Mucosa of gallbladder (tissue), 1 donor: ENCODE measurements around the gene TAF5L. TPM values are rescaled to one million over a fixed set of nuclear protein-coding genes. Genes with fewer than 3 reads are reported as not detected.
"Not testable (repeated sequence)": the region's sequence is repeated elsewhere in the genome, so short reads cannot be mapped to it uniquely, and the experiment has no call there.

ENCODE experiments used
- DNase-seq: peaks from one replicate; pipeline ENCODE4 v3.0.0-alpha.2; 2020; ENCODE audit warnings: low spot score
- total RNA-seq: library from RNA; stranded (reverse); gene quantifications from one replicate; pipeline ENCODE4 v1.2.1, GENCODE V29; 2021
- donor health status: DM: no; HTN: no; CAD: no.

The TAF5L gene
- total RNA-seq, 1 donor from 2014 or later = 21.5 TPM

DNA sequence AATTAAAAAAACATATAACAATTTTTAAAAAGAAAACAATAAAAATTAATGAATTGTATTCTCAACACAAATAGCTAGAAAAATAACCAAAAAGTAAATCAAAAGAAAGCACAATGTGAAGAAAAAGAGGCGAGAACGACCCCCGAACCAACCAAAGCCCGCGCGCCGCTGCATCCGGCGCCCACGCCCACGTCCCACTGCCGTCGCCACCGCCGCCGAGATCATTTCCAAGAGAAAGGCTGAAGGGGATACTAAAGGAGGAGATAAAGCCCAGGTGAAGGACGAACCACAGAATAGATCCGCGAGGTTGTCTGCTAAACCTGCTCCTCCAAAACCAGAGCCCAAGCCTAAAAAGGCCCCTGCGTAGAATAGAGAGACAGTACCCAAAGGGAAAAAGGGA lies 55.6 kb downstream of the TAF5L start:
- DNase-seq = no peak

DNA sequence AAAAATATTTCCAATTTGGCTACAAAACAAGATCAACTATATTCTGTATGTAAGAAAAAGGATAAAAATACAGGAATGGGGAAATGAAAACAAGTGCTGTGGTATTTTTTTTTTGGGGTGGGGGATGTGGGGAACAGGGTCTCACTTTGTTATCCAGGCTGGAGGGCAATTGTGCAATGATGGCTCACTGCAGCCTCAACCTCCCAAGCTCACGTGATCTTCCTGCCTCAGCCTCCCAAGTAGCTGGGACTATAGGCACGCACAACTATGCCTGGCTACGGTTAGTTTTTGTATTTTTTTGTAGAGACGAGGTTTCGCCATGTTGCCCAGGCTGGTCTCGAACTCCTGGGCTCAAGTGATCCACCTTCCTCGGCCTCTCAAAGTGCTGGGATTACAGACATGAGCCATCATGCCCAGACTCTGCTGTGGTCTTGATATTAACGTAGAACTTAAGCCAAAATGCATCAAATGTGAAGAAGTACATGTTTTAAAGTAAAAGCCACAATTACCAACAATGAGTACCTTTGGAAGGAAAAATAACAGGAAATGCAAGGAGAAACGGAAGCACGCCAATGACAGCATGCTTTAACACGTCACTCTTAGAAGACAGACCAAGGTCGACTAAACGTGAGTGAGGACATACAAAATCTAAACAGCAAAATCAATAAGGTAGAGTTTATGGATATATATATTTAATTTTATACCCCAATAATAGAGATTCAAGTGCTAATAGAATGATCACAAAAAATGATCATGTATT lies 58.6 kb downstream of the TAF5L start:
- DNase-seq = no peak

DNA sequence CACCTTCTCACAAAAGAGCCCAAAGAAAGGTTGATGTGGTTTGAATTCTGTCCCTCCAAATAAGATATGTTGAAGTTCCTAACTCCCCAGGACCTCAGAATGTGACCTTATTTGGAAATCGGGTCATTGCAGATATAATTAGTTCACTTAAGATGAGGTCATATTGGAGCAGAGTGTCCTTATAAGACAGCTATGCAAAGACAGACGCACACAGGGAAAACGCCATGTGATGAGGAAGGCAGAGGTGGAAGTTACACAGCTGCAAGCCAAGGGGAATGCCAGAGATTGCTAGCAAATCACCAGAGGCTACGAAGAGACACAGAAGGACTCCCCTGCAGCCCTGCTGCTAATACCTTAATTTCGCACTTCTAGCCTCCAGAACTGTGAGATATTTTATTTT lies 62.2 kb downstream of the TAF5L start:
- DNase-seq = peak; percentile 24

DNA sequence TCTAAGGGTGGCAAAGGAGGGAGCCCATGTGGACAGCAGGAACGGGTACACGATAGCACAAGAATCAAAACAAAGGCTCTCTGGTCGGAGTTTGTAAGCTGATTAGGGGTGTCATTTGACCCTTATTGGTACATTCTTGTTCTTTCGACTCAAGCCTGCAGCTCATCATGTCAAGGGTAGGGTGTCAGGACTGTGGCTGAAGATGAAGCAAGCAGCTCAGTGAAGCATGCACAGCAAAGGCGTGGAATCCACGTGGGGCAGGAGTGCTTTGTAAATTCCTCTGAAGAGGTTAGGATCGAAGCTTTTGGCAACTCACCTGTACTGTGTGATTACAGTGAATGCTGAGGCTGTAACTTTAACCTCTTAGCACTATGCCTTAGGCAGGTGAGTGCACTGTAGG lies 62.7 kb downstream of the TAF5L start:
- DNase-seq = no peak

DNA sequence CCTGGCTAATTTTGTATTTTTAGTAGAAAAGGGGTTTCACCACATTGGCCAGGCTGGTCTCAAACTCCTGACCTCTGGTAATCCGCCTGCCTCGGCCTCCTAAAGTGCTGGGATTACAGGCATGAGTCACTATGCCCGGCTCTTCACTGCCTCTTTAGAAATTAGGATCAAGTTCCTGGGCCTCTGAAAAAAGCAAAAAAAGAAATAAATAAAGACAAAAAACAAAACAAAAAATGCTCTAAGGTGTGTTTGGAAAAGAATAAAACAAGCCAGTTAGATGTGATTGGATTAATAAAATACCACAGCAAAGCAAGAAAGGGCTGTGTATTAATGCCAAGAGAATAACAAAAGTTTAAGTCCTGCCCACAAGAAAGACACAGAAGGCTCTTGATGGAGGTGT lies 63.2 kb downstream of the TAF5L start:
- DNase-seq = no peak

DNA sequence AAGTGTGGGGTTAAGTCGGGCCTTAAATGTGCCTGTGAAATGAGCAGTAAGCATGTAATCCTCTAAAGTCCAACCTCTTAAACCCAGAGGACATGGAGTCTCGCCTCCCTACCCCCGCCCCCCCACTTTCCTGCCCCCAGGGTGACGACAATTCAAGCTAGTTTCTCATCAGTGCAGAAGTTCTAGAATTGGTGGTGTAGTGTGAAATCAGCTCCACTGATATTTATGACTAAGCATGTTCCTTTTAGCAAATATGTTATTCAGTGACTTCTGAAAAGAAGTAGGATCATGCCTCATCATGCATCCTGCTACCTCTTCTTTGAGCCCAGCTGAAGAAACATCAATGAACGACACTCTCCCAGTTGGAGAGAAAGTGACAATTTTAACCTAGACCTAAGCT lies 64.8 kb downstream of the TAF5L start:
- DNase-seq = no peak

DNA sequence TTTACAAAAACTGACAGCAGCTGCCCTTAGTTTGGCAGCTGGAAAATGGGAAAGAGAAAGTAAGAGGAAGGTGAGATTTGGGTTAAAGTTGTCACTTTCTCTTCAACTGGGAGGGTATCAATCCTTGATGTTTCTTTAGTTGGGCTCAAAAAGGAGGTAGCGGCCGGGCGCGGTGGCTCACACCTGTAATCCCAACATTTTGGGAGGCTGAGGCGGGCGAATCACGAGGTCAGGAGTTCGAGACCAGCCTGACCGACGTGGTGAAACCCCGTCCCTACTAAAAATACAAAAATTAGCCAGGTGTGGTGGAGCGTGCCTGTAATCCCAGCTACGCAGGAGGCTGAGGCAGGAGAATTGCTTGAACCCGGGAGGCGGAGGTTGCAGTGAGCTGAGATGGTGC lies 65.8 kb downstream of the TAF5L start:
- DNase-seq = not testable (repeated sequence)

DNA sequence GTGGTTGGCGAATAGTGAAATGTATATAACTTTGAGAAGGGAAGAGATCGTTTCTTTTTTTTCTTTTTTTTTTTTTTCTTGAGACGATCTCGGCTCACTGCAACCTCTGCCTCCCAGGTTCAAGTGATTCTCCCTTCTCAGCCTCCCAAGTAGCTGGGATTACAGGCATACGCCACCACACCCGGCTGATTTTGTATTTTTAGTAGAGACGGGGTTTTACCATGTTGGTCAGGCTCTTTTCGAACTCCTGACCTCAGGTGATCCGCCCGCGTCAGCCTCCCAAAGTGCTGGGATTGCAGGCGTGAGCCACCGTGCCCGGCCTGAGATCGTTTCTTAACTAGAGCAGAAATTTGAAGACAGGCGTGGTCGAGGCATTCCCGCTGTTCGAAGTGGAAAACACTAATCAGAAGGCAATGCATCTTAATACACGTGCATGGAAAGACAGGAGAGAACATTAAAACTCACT lies 66.6 kb downstream of the TAF5L start:
- not testable (repeated sequence) for DNase-seq

DNA sequence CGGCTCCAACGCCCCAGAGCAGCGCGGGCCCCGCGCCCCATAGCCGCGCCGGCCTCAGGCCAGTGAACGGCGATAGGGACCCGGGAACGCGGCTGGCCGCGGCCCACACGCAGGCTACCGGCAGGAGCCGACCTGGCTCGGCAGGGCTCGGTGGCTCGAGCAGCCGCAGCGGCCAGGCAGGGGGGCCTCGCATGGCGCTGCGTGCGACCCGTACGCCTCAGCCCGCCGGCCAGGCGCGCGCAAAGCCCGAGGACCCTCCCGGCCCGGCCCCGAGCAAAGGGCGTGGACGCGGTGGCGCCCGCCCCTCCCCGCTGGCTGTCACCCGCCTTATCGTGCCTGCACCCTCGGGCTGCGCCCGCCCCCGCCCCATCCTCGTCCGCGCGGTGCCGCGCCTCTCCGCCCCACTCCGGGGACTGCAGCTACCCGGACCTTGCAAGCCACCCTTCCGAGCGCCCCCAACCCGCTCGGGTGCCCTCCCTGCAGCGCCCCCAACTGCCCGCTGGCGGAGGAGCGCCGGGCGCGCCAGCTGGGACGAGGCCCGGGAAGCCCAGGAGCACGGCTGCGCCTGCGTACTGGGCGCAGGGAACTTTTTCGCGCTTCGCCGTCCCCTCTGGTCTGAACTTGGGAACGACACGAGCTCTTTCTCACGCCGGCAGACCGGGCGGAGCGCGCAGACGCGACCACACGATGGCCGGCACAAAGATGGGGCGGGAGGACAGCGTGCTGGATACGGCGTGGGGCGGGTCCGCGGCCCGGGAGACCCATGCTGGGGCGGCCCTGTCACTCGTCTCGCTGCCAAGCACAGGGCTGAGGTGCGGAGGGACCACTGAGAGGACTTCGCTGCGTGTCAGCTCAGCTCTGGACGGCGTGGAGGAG lies 67.2 kb downstream of the TAF5L start, which contains the start of gene ABCB10:
TSS of gene ABCB10 (minus strand) at position 248 of the 876 bp plus-strand sequence. CDS start at position 193, 55 bp downstream.
- DNase-seq = peak; percentile 97

DNA sequence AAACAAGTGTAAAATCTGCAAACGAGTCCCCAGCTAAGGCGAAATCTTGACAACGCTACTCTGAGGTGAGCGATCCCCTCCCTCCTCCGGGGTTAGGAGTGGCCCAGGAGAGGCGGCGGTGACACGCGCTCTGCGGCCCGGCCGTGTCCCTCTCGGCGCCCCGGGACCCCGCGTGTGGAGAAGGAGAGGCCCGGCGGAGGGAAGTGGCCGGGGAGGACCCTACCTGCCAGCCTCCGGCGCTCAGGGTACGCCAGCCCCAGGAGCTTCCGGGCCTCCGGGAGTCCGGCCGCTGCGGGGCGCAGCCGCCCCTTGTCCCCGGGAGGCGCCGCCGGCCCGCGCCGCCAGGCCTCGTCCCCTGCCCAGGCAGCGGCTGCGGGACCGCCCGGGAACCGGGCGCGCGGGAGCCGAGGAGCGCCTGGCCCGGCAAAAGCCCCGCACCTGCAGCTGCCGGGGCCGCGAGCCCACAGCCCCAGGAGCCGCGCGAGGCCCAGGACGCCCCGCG lies 68.0 kb downstream of the TAF5L start:
- peak; percentile 12 for DNase-seq

DNA sequence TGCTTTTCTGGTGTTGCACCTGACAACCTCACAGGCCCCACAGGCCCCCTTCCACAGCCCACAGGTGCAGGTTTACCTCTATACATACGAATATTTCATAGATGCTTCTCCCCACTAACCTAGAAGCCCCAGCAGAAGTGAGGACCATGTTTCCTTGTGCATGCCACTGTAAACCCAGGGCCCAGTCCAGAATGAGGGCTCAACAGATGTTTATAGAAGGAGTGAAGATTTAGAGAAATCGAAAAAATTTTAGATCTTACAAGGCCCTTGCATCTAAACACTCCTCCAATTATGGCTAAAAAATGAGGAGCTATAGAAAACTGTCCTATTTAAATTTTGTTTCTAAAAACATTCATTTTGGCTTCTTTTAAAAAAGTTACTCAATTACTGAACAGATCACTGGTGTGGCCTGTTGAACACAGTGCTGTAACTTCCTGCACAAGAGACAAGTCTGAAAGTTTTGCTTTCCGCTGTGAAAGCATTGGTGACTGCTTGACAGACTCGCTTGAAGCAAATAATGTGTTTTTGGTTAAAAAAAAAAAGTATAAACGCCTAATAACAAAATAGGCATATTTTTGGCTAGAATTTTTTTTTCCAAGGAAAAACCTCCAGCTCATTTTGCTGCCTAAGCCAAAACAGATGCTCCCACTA lies 68.6 kb downstream of the TAF5L start:
- no peak for DNase-seq

DNA sequence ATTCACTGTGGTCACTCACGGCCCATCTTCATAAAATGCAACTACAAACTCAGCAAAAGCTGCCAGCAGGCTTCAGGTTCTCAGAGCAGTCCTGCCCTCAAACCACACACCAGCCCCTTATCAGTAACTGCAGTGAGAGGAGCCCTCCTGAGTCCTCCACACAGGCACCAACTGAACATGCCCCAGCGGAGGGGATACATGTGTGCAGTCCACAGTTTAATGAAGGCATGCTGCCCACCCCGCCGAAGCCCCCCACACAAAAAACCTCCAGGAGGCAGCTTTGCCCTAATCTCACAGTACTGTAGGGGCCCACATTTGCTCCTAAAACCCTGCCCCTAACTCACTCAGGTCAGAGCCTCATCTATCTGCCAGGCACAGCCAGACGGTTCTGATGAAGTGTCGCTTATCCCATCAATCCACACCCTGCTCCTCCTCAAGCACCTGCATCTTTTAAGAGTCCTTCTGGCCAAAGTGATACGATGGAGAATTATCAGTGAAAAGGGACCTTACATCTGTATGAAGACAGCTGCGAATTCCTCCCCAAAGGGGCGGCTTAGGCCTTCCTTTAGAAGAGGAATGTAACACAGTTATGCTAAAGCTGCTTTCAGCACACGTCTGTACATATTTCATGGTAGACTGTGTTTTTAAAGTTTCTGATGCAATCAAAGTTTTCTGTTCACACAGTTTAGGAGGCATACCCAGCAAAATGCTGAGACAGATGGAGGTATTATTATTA lies 70.9 kb downstream of the TAF5L start:
- no peak for DNase-seq

DNA sequence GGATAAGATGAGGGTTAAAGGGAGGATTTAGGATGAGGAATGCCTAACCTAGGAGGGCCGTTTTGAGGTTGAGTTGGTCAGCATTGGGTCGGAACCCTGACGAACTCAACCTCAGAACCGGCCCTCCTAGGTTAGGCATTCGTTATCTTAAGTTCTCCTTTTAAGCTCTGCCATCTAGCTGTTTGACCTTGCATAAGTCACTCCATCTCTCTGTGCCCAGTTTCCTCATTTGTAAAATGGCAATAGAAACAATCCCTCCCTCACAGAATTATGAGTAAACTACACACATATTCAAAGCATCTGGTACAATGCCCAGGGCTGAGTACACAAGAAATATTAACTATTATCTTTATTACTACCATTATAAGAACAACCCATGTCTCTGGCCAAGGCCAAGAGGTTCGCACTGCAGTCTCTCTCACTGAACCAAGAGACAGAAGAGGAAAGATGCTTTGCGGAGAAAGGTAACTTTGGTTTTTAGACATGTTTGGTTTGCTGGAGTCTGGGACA lies 72.2 kb downstream of the TAF5L start:
- DNase-seq = no peak

DNA sequence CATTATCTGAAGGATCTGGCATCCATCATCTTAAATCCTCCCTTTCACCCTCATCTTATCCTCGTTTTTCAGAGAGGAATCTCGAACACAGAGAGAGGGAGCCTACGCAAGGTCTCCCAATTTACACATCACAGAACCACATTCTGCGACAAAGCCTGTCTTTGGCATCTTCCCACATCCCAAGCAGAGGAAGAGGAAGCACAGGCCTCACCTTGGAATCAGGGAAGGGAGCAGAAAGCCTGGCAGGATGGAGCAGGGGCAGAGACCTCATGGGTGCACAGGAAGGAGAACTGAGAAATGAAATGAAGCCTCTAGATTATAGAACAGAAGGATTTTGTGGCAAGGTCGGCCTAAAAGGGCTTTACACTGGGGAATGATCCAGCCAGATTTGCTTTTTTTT lies 73.2 kb downstream of the TAF5L start:
- DNase-seq = no peak

DNA sequence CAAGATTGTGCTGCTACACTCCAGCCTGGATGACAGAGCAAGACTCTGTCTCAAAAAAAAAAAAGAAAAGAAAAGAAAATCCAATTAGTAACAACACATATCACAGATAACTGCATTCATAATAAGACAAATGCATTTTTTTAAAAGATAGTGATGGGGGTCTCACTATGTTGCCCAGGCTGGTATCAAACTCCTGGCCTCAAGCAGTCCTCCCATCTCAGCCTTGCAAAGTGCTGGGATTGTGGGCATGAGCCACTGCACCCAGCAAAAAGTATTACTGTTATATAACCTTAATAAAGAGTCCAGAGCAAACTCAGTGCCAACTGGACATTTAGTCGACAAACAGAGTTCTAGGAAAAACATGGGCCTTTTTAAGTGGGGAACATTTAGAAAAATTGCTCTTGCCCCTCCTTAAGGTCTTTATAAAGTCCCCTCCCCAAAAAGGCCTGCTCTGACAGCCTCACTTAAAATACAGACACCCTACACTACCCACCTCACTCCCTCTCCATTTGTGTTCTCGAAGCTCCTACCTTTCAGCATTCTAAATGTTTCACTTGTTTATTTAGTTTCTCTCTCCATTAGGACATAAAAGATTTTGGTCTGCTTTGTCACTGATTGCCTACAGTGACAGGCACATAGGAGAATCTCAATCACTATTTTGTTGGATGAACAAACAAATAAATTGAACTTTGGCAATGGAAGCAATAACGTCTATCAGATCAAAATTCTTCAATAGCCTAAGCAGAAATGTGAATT lies 74.9 kb downstream of the TAF5L start:
- DNase-seq = no peak

DNA sequence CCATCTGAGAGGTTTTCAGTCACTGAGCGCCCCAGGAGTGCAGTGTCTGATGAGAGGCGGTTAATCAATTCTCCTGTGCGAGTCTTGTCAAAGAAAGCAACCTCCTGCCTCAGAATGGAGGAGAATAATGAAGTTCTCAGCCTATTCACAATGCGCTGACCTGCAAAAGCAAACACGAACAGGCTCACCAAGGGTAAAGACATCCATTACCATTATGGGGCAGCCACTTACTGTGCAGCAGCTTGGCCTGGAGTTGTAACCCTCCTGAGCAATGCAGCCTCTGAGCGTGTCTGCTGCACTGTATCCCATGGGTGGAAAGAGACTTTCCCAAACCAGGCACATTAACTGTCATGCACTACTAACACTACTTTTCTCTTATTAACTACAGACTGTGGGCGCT lies 78.4 kb downstream of the TAF5L start:
- no peak for DNase-seq

DNA sequence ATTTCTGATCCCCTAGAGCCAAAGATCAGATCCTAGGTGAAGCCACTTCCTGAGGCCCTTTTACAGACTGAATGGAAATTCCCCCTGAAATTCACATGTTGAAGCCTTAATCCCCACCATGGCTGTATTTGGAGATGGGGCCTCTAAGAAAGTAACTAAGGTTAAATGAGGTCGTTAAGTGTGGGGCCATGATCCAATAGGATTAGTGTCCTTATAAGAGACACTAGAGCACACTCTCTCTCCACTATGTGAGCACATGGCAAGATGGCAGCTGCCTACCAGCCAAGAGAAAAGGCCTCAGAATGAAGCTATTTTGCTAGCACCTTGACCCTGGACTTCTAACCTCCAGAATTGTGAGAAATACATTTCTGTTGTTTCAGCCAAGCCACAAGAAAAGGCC lies 81.3 kb downstream of the TAF5L start:
- no peak for DNase-seq
